Fibroblast of lung (primary cell): ENCODE results near the gene SERPINB5. TPM values are rescaled to one million over a fixed set of nuclear protein-coding genes. Genes with fewer than 3 reads are reported as not detected.

ENCODE experiments used
- DNase-seq, 2 donors: peaks; one replicate each; pipeline versions ENCODE4 v3.0.0 to v3.0.0-alpha.2; 2010; ENCODE audit warnings: low read depth in 2 of 2
- H2AFZ ChIP-seq: 2 replicates; pipeline ENCODE4 v1.5.1; 2012; ENCODE audit warnings: low read length, control low read depth, inconsistent platforms
- H3K27ac ChIP-seq: 2 replicates; pipeline ENCODE4 v1.5.1; 2011; ENCODE audit warnings: low read length, control low read depth; ENCODE audit not compliant: insufficient read depth
- H3K27me3 ChIP-seq: 2 replicates; pipeline ENCODE4 v1.5.1; 2011; ENCODE audit warnings: mild to moderate bottlenecking, low read length; ENCODE audit not compliant: control insufficient read depth, insufficient read depth
- H3K36me3 ChIP-seq: 2 replicates; pipeline ENCODE4 v1.5.1; 2011; ENCODE audit warnings: low read length; ENCODE audit not compliant: control insufficient read depth, insufficient read depth
- H3K4me1 ChIP-seq: 2 replicates; pipeline ENCODE4 v1.5.1; 2011; ENCODE audit warnings: low read length; ENCODE audit not compliant: control insufficient read depth, insufficient read depth; ENCODE audit errors: extremely low read depth
- H3K4me2 ChIP-seq: 2 replicates; pipeline ENCODE4 v1.5.1; 2011; ENCODE audit warnings: low read length, control low read depth; ENCODE audit not compliant: insufficient read depth; ENCODE audit errors: extremely low read depth
- H3K4me3 ChIP-seq, 4 experiments: fragments of 200-600 bp in 1 of 4; sonication (generic) in 1 of 4; replicated peaks in 1 of 4; 2 replicates each; pipeline ENCODE4 v1.5.1; 2011 to 2016; ENCODE audit warnings: low read length in 4 of 4, low read depth in 3 of 4, mild to moderate bottlenecking in 3 of 4, control low read depth in 2 of 4, inconsistent platforms in 1 of 4, mixed read lengths in 1 of 4; ENCODE audit not compliant: insufficient read depth in 1 of 4; ENCODE audit errors: control extremely low read depth in 1 of 4
- H3K79me2 ChIP-seq: 2 replicates; pipeline ENCODE4 v1.5.1; 2012; ENCODE audit warnings: mild to moderate bottlenecking, low read length, inconsistent platforms; ENCODE audit not compliant: control insufficient read depth, insufficient read depth
- H3K9ac ChIP-seq: 2 replicates; pipeline ENCODE4 v1.5.1; 2011; ENCODE audit warnings: mild to moderate bottlenecking, low read length, control low read depth; ENCODE audit not compliant: insufficient read depth
- H3K9me3 ChIP-seq: 2 replicates; pipeline ENCODE4 v1.5.1; 2012; ENCODE audit warnings: low read depth, low read length; ENCODE audit not compliant: control insufficient read depth, insufficient read depth
- H4K20me1 ChIP-seq: 2 replicates; pipeline ENCODE4 v1.5.1; 2011; ENCODE audit warnings: low read length; ENCODE audit not compliant: control insufficient read depth, insufficient read depth; ENCODE audit errors: extremely low read depth
- EZH2 ChIP-seq: IDR thresholded peaks from 2 replicates; pipeline ENCODE4 v1.5.1; 2012; ENCODE audit warnings: low read length, control low read depth, mild to moderate bottlenecking; ENCODE audit errors: missing control alignments
- polyA minus RNA-seq: library from RNA; depleted of rRNA, polyadenylated mRNA; stranded (reverse); fragments of >200 nt; gene quantifications from 2 replicates; pipeline ENCODE4 v1.2.3, GENCODE V29; 2011; ENCODE audit warnings: low replicate concordance
- polyA plus RNA-seq, 2 donors: library from polyadenylated mRNA; depleted of rRNA in 1 of 2; stranded (reverse) in 1 of 2; unstranded in 1 of 2; fragments of >200 nt; gene quantifications; 2 replicates each; pipeline ENCODE4 v1.2.1, GENCODE V29; 2011 to 2012; ENCODE audit warnings: missing spikeins in 1 of 2
- total RNA-seq: library from RNA; depleted of rRNA; stranded (reverse); fragments of >200 nt; gene quantifications from 2 replicates; pipeline ENCODE4 v1.2.1, GENCODE V29; 2014
- TF ChIP-seq, protein P1 (sequence below), 2 donors: IDR thresholded peaks in 1 of 2; conservative IDR thresholded peaks in 1 of 2; 1 replicate in 1 of 2; 2 replicates in 1 of 2; pipeline ENCODE4 v1.5.1; 2011 to 2012; ENCODE audit warnings: low read length in 2 of 2, control low read depth in 1 of 2, inconsistent platforms in 1 of 2, low read depth in 1 of 2, mild to moderate bottlenecking in 1 of 2

Gene SERPINB5
- not detected in 2 replicates for total RNA-seq
- polyA plus RNA-seq, result 0.02 and 0.05 TPM in 2 replicates
- polyA plus RNA-seq (2012), result not detected in 2 replicates
- polyA minus RNA-seq, result 0.26 TPM in 1 of 2 replicates, not detected in the other

GRCh38 chr18:63476668-63477067 lies at the start of gene SERPINB5:
SERPINB5 (plus strand) TSS chr18:63476958; CDS start chr18:63484429, 7,471 bp downstream.
- no peak within 1 kb of the TSS for H3K9ac ChIP-seq
- no peak for TF ChIP-seq EZH2
- TF ChIP-seq, protein P1, sequence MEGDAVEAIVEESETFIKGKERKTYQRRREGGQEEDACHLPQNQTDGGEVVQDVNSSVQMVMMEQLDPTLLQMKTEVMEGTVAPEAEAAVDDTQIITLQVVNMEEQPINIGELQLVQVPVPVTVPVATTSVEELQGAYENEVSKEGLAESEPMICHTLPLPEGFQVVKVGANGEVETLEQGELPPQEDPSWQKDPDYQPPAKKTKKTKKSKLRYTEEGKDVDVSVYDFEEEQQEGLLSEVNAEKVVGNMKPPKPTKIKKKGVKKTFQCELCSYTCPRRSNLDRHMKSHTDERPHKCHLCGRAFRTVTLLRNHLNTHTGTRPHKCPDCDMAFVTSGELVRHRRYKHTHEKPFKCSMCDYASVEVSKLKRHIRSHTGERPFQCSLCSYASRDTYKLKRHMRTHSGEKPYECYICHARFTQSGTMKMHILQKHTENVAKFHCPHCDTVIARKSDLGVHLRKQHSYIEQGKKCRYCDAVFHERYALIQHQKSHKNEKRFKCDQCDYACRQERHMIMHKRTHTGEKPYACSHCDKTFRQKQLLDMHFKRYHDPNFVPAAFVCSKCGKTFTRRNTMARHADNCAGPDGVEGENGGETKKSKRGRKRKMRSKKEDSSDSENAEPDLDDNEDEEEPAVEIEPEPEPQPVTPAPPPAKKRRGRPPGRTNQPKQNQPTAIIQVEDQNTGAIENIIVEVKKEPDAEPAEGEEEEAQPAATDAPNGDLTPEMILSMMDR (conservative IDR thresholded peaks at IDR 0.05 in 1 of 2, IDR thresholded peaks at IDR 0.05 in 1 of 2; ENCODE audit: low read depth in 1 of 2, low read length in 2 of 2), result no peak
- H3K4me3 ChIP-seq, result no peak within 1 kb of the TSS
- DNase-seq, result no peak
- H4K20me1 ChIP-seq, result no peaks in the 10 kb centered on the region
- H3K4me1 ChIP-seq, result no peaks in the 10 kb centered on the region
- H3K36me3 ChIP-seq, result no peaks in the 10 kb centered on the region
- no peaks in the 10 kb centered on the region for H3K9me3 ChIP-seq
- H3K4me2 ChIP-seq, result no peak within 1 kb of the TSS
- no peaks in the 10 kb centered on the region for H3K79me2 ChIP-seq
- H2AFZ ChIP-seq, result peak within 1 kb of the TSS; percentile 48
- no peaks in the 10 kb centered on the region for H3K27me3 ChIP-seq
- no peak within 1 kb of the TSS for H3K27ac ChIP-seq

- TF ChIP-seq, protein P1 (conservative IDR thresholded peaks at IDR 0.05 in 1 of 2, IDR thresholded peaks at IDR 0.05 in 1 of 2; ENCODE audit: low read depth in 1 of 2, low read length in 2 of 2), result no peak
- no peak for TF ChIP-seq EZH2
- H3K9me3 ChIP-seq, result no peaks in the 10 kb centered on the region
- DNase-seq, result peak in 1 of 2 donors; percentile 20
- no peak overlapping the region for H3K4me3 ChIP-seq
- no peak overlapping the region for H2AFZ ChIP-seq
- H4K20me1 ChIP-seq, result no peaks in the 10 kb centered on the region
- H3K27me3 ChIP-seq, result no peaks in the 10 kb centered on the region
- H3K4me1 ChIP-seq, result no peaks in the 10 kb centered on the region
- no peak overlapping the region for H3K4me2 ChIP-seq
- H3K9ac ChIP-seq, result no peak overlapping the region
- H3K27ac ChIP-seq, result no peak overlapping the region
- no peaks in the 10 kb centered on the region for H3K36me3 ChIP-seq
- no peaks in the 10 kb centered on the region for H3K79me2 ChIP-seq
Measured at GRCh38 chr18:63427558-63427957, 49.2 kb upstream of the SERPINB5 start.

DNA sequence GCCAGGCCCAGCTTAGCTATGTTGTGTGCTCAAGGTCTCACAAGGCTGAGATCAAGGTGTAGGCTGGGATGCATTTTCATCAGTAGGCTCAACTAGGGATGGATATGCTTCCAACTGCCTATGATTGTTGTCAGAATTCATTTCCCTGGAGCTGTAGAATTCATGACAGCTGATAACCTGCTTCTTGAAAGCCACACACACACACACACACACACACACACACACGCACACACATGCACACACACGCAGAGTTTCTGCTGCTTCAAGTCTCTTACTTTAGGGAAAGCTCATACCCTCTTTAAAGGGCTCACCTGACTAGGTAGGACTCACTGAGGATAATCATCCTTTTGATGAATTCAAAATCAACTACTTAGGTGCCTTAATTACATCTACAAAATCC lies 46.2 kb upstream of the SERPINB5 start:
- no peak overlapping the region for H2AFZ ChIP-seq
- peaks cover 2% of the 10 kb centered on the region for H3K27me3 ChIP-seq
- no peak for DNase-seq
- no peak overlapping the region for H3K4me3 ChIP-seq
- H4K20me1 ChIP-seq, result no peaks in the 10 kb centered on the region
- H3K9me3 ChIP-seq, result no peaks in the 10 kb centered on the region
- H3K36me3 ChIP-seq, result no peaks in the 10 kb centered on the region
- H3K4me2 ChIP-seq, result no peak overlapping the region
- TF ChIP-seq EZH2, result no peak
- TF ChIP-seq, protein P1 (conservative IDR thresholded peaks at IDR 0.05 in 1 of 2, IDR thresholded peaks at IDR 0.05 in 1 of 2; ENCODE audit: low read depth in 1 of 2, low read length in 2 of 2), result no peak
- no peaks in the 10 kb centered on the region for H3K4me1 ChIP-seq
- no peak overlapping the region for H3K9ac ChIP-seq
- H3K27ac ChIP-seq, result no peak overlapping the region
- H3K79me2 ChIP-seq, result no peaks in the 10 kb centered on the region
